HepG2 (cell line): ENCODE data around the gene TTC22. TPM values are rescaled to one million over a fixed set of nuclear protein-coding genes. Genes with fewer than 3 reads are reported as not detected.

ENCODE experiments used
- ATAC-seq: fragments of 200-7000 bp; cut with Tn5 transposase; 3 replicates; pipeline ENCODE4 v1.9.1; 2020; ENCODE audit warnings: mild to moderate bottlenecking, moderate library complexity
- BruUV-seq: library from RNA; stranded (reverse); fragments of 400-500 nt; replicated peaks from 2 replicates; lab custom pipeline; 2021; lab: Mats Ljungman, UMichigan
- CTCF ChIA-PET: fragments of 300-600 bp; formaldehyde crosslinking; extraction: SDS; loops from one replicate; lab custom pipeline; 2021; ENCODE audit warnings: low total read pairs, inconsistent platforms, low intra/inter-chr PET ratio; lab: Yijun Ruan, JAX
- POLR2A ChIA-PET: fragments of 350-600 bp; sonication (Branson Sonifier 250); formaldehyde crosslinking; loops from one replicate; lab custom pipeline; 2020; ENCODE audit warnings: antibody characterized with exemption, inconsistent platforms; lab: Yijun Ruan, JAX
- DNase-seq: peaks from one replicate; pipeline ENCODE4 v3.0.0-alpha.2; 2015; ENCODE audit warnings: low spot score
- FAIRE-seq: peaks from 3 replicates; lab custom pipeline; 2011; peaks lifted over from hg19 to GRCh38; lab: Jason Lieb, UNC
- H2AFZ ChIP-seq: one replicate; pipeline ENCODE4 v1.6.1; 2011; ENCODE audit warnings: low read length, inconsistent platforms
- H3K27ac ChIP-seq: fragments of 300-600 bp; 3 replicates; pipeline ENCODE4 v1.8.0; 2011; ENCODE audit warnings: mixed run types, mild to moderate bottlenecking, mixed read lengths, low read length, inconsistent platforms; ENCODE audit not compliant: insufficient read depth; ENCODE audit errors: extremely low read length
- H3K27me3 ChIP-seq, 2 experiments: fragments of 200-600 bp in 1 of 2; 2 replicates in 1 of 2; 3 replicates in 1 of 2; pipeline versions ENCODE4 v1.6.0 to v1.8.0; 2011; ENCODE audit warnings: low read length in 2 of 2, mild to moderate bottlenecking in 2 of 2, moderate library complexity in 2 of 2, inconsistent platforms in 1 of 2; ENCODE audit not compliant: insufficient read depth in 2 of 2, control insufficient read depth in 1 of 2
- H3K36me3 ChIP-seq, 2 experiments: fragments of 200-600 bp in 1 of 2; replicated peaks in 1 of 2; 2 replicates in 1 of 2; 3 replicates in 1 of 2; pipeline versions ENCODE4 v1.5.1 to v1.8.0; 2011; ENCODE audit warnings: low read length in 2 of 2, inconsistent platforms in 1 of 2; ENCODE audit not compliant: insufficient read depth in 2 of 2, control insufficient read depth in 1 of 2
- H3K4me1 ChIP-seq: 2 replicates; pipeline ENCODE4 v1.5.1; 2012; ENCODE audit warnings: low read length, inconsistent platforms; ENCODE audit not compliant: insufficient read depth
- H3K4me2 ChIP-seq: 2 replicates; pipeline ENCODE4 v1.6.0; 2011; ENCODE audit warnings: low read depth, low read length, inconsistent platforms
- H3K4me3 ChIP-seq, 3 experiments: fragments of 200-600 bp in 1 of 3; sonication (generic), shearing (Covaris generic) in 1 of 3; replicated peaks in 1 of 3; 2 replicates each; pipeline ENCODE4 v1.5.1; 2011 to 2016; ENCODE audit warnings: low read length in 3 of 3, inconsistent platforms in 2 of 3, low read depth in 2 of 3, mild to moderate bottlenecking in 2 of 3, control low read depth in 1 of 3, mixed read lengths in 1 of 3; ENCODE audit not compliant: insufficient read depth in 1 of 3
- H3K79me2 ChIP-seq: one replicate; pipeline ENCODE4 v1.6.1; 2011; ENCODE audit warnings: low read length, inconsistent platforms; ENCODE audit not compliant: insufficient read depth
- H3K9ac ChIP-seq: 2 replicates; pipeline ENCODE4 v1.6.0; 2011; ENCODE audit warnings: mild to moderate bottlenecking, low read depth, low read length, inconsistent platforms; ENCODE audit not compliant: insufficient read depth
- H3K9me3 ChIP-seq: 2 replicates; pipeline ENCODE4 v1.5.1; 2012; ENCODE audit warnings: mild to moderate bottlenecking, low read length
- H4K20me1 ChIP-seq: 2 replicates; pipeline ENCODE4 v1.6.0; 2011; ENCODE audit warnings: inconsistent platforms, mild to moderate bottlenecking, low read length, moderate library complexity; ENCODE audit not compliant: insufficient read depth
- RAD21 ChIP-seq: fragments of 450-650 bp; formaldehyde crosslinking; IDR thresholded peaks from 2 replicates; pipeline ENCODE4 v1.5.0; 2020; ENCODE audit warnings: mild to moderate bottlenecking
- WGBS: methylation state at CpG from one replicate; pipeline ENCODE4 v1.1.6; 2017; ENCODE audit warnings: low lambda C conversion rate; 5-methylcytosine and 5-hydroxymethylcytosine counted together
- in situ Hi-C: cut with HindIII; loops from 2 replicates; pipeline ENCODE4 v1.10.0; 2017; ENCODE audit warnings: low pct_unique_long_range_greater_than_20kb; ENCODE audit not compliant: extremely low pct_ligation_motif_present
- intact Hi-C: fragments of 100-400 bp; cut with micrococcal nuclease; formaldehyde crosslinking; loops from one replicate; pipeline ENCODE4 v1.10.0; 2022; ENCODE audit not compliant: unreplicated experiment
- polyA plus RNA-seq, 8 experiments: library from polyadenylated mRNA; depleted of rRNA in 3 of 8; stranded (reverse) in 7 of 8; unstranded in 1 of 8; fragments of >200 nt; fragmentation: Illumina TruSeq in 4 of 8; extraction: Trizol in 4 of 8; gene quantifications; 2 replicates each; pipeline versions ENCODE4 v1.2.1 to v1.2.3, GENCODE V29; 2011 to 2016; ENCODE audit warnings: low read depth in 4 of 8, missing spikeins in 1 of 8, mixed read lengths in 1 of 8; ENCODE audit not compliant: insufficient read depth in 1 of 8
- total RNA-seq, 5 experiments: library from RNA; depleted of rRNA; stranded (reverse); fragments of >200 nt; fragmentation: Illumina TruSeq; extraction: Trizol; gene quantifications; 2 replicates each; pipeline ENCODE4 v1.2.3, GENCODE V29; 2016; ENCODE audit warnings: low read depth in 1 of 5
- TF ChIP-seq, protein P1 (sequence below): sonication (generic); formaldehyde crosslinking; IDR thresholded peaks from 2 replicates; pipeline ENCODE4 v1.4.0; 2020; ENCODE audit warnings: missing genetic modification reagents, borderline replicate concordance
- TF ChIP-seq, protein P2 (sequence below): fragments of 450-650 bp; IDR thresholded peaks from 2 replicates; pipeline ENCODE4 v1.6.1; 2017

TTC22 gene
- total and polyA plus RNA-seq, 2 of the 13 experiments (the other 11 are each of a cell fraction or from before 2014, with no cell fraction given): not detected

DNA sequence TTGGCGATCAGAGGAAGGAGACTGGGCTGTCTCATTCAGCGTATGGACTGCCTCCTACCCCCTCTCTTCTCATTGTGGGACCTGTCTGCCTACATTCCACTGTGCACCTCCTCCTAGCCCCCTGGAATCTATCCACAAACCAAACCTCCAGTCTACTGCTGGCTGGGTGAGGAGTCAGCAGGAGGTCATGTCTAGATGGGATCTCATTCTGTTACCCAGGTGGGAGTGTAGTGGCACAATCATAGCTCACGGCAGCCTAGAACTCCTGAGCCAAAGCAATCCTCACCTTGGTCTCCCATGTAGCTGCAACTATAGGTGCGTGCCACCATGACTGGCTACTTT, 18.0 kb upstream of the TTC22 start:
- no peak for FAIRE-seq
- Histone ChIP-seq H3K4me2 (no peak overlapping the region), H3K27ac (no peak overlapping the region), H3K4me3 (no peak overlapping the region), H3K79me2 (no peaks in the 10 kb centered on the region), H3K4me1 (peaks cover 6% of the 10 kb centered on the region), H3K36me3 (no peaks in the 10 kb centered on the region), H4K20me1 (no peaks in the 10 kb centered on the region), H2AFZ (no peak overlapping the region), H3K27me3 (peaks cover 6 to 35% of the 10 kb centered on the region in 2 experiments; a peak in 3 of 5 replicates), H3K9ac (no peak overlapping the region), H3K9me3 (no peaks in the 10 kb centered on the region; the same call in 1 of the 2 replicates)
- ChIA-PET CTCF (no interaction called here), POLR2A (no interaction called here)
- ATAC-seq: no peak
- in situ Hi-C loops: loop anchor here (10.0 kb wide), 1 partner anchor 176 kb away; the partner anchor contains the start of gene BSND
- intact Hi-C loops: no loop called here
- DNase-seq: no peak
- 65% methylated on average over 4 of the region's 4 CpGs for WGBS
- BruUV-seq: no TSS peak
- TF ChIP-seq, protein P1, sequence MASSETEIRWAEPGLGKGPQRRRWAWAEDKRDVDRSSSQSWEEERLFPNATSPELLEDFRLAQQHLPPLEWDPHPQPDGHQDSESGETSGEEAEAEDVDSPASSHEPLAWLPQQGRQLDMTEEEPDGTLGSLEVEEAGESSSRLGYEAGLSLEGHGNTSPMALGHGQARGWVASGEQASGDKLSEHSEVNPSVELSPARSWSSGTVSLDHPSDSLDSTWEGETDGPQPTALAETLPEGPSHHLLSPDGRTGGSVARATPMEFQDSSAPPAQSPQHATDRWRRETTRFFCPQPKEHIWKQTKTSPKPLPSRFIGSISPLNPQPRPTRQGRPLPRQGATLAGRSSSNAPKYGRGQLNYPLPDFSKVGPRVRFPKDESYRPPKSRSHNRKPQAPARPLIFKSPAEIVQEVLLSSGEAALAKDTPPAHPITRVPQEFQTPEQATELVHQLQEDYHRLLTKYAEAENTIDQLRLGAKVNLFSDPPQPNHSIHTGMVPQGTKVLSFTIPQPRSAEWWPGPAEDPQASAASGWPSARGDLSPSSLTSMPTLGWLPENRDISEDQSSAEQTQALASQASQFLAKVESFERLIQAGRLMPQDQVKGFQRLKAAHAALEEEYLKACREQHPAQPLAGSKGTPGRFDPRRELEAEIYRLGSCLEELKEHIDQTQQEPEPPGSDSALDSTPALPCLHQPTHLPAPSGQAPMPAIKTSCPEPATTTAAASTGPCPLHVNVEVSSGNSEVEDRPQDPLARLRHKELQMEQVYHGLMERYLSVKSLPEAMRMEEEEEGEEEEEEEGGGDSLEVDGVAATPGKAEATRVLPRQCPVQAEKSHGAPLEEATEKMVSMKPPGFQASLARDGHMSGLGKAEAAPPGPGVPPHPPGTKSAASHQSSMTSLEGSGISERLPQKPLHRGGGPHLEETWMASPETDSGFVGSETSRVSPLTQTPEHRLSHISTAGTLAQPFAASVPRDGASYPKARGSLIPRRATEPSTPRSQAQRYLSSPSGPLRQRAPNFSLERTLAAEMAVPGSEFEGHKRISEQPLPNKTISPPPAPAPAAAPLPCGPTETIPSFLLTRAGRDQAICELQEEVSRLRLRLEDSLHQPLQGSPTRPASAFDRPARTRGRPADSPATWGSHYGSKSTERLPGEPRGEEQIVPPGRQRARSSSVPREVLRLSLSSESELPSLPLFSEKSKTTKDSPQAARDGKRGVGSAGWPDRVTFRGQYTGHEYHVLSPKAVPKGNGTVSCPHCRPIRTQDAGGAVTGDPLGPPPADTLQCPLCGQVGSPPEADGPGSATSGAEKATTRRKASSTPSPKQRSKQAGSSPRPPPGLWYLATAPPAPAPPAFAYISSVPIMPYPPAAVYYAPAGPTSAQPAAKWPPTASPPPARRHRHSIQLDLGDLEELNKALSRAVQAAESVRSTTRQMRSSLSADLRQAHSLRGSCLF (CRISPR knock-in tag): no peak
- TF ChIP-seq, protein P2, sequence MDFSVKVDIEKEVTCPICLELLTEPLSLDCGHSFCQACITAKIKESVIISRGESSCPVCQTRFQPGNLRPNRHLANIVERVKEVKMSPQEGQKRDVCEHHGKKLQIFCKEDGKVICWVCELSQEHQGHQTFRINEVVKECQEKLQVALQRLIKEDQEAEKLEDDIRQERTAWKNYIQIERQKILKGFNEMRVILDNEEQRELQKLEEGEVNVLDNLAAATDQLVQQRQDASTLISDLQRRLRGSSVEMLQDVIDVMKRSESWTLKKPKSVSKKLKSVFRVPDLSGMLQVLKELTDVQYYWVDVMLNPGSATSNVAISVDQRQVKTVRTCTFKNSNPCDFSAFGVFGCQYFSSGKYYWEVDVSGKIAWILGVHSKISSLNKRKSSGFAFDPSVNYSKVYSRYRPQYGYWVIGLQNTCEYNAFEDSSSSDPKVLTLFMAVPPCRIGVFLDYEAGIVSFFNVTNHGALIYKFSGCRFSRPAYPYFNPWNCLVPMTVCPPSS: no peak
- no peak for TF ChIP-seq RAD21 (CRISPR knock-in tag)
